ENCODE results near the gene ARHGAP9. TPM values are rescaled to one million over a fixed set of nuclear protein-coding genes. Genes with fewer than 3 reads are reported as not detected.
"Not testable (repeated sequence)": the region's sequence is repeated elsewhere in the genome, so short reads cannot be mapped to it uniquely, and the experiment has no call there.

Gene ARHGAP9
- total RNA-seq, 1 donor = under 0.01 TPM

GRCh38 chr12:57520053-57520818 lies 40.6 kb upstream of the ARHGAP9 start, which contains the start of gene DDIT3:
DDIT3 (minus strand) TSS chr12:57520514; CDS start chr12:57517406, 3,108 bp downstream.
- H3K4me3 ChIP-seq (ENCODE audit: low read depth, low read length) = peak within 1 kb of the TSS; percentile 95
- DNase-seq (ENCODE audit: low read depth) = peak; percentile 99
- TF ChIP-seq, protein P1, sequence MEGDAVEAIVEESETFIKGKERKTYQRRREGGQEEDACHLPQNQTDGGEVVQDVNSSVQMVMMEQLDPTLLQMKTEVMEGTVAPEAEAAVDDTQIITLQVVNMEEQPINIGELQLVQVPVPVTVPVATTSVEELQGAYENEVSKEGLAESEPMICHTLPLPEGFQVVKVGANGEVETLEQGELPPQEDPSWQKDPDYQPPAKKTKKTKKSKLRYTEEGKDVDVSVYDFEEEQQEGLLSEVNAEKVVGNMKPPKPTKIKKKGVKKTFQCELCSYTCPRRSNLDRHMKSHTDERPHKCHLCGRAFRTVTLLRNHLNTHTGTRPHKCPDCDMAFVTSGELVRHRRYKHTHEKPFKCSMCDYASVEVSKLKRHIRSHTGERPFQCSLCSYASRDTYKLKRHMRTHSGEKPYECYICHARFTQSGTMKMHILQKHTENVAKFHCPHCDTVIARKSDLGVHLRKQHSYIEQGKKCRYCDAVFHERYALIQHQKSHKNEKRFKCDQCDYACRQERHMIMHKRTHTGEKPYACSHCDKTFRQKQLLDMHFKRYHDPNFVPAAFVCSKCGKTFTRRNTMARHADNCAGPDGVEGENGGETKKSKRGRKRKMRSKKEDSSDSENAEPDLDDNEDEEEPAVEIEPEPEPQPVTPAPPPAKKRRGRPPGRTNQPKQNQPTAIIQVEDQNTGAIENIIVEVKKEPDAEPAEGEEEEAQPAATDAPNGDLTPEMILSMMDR (IDR thresholded peaks at IDR 0.05; ENCODE audit: insufficient read depth, low read depth, low read length) = no peak

DNA sequence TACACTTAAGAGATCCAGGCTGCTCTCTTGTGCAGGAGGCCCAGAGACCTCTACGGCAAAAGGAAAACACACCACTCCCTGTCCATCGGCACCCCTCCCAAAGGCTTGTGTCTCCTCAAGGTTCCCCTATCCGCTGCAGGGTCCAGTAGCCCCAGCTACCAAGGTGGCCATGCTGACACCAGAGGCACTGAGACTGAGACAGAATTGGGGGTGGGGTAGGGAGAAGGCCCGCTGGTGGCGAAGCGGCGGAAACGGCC lies 40.1 kb upstream of the ARHGAP9 start:
- H3K4me3 ChIP-seq (ENCODE audit: low read depth, low read length) = peak overlapping the region; percentile 95
- TF ChIP-seq, protein P1 (IDR thresholded peaks at IDR 0.05; ENCODE audit: insufficient read depth, low read depth, low read length) = peak; percentile 7

DNA sequence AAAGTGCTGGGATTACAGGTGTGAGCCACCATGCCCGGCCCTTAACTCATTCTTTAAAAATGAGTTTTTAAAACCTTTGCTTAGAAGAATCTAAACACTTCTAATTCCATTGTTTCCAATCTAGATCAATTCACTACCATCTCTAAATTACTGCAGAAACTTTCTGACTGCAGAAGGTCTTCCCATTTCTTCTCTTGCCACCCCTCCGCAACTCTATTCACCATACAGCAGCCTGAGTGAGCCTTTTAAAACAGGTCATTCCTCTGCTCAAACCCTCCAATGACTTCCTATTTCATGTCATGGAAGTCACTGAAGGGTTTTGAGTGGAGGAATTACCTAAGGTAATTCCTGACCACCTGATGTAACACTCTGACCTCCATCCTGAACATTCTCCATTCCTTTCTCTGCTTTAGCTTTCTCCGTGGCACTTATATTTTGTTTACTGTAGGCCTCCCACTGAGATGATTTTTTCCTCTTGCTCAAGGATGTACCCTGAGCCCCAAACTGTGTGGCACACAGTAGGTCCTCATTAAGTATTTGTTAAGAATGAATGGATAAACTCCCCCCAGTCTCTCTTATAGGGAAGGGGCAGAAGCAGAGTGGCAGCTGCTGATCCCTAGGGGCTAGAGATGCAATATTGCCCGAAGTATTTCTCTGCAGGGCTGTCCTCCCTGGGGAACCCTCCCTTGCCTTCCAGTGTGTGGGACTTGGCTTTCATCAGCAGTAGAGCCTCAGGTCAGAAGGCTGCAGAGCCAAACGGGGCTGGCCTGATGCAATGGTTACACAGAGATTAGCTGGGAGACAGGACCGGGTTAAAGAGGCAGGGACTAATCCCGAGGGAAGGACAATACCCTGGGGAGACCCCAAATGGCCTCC lies 39.5 kb upstream of the ARHGAP9 start:
- DNase-seq (ENCODE audit: low read depth) = peak; percentile 63

More for the DNA sequence above, 40.1 kb upstream of the ARHGAP9 start:
- no peak for DNase-seq (ENCODE audit: low read depth)

GRCh38 chr12:57518176-57518919 lies 38.7 kb upstream of the ARHGAP9 start:
- peak; percentile 37 for DNase-seq (ENCODE audit: low read depth)
- TF ChIP-seq, protein P1 (IDR thresholded peaks at IDR 0.05; ENCODE audit: insufficient read depth, low read depth, low read length) = no peak
- peak overlapping the region; percentile 95 for H3K4me3 ChIP-seq (ENCODE audit: low read depth, low read length)

More for the DNA sequence above, 39.5 kb upstream of the ARHGAP9 start:
- TF ChIP-seq, protein P1 (IDR thresholded peaks at IDR 0.05; ENCODE audit: insufficient read depth, low read depth, low read length) = no peak
- H3K4me3 ChIP-seq (ENCODE audit: low read depth, low read length) = peak overlapping the region; percentile 95

GRCh38 chr12:57517718-57518117 lies 38.1 kb upstream of the ARHGAP9 start:
- H3K4me3 ChIP-seq (ENCODE audit: low read depth, low read length) = peak overlapping the region; percentile 95

DNA sequence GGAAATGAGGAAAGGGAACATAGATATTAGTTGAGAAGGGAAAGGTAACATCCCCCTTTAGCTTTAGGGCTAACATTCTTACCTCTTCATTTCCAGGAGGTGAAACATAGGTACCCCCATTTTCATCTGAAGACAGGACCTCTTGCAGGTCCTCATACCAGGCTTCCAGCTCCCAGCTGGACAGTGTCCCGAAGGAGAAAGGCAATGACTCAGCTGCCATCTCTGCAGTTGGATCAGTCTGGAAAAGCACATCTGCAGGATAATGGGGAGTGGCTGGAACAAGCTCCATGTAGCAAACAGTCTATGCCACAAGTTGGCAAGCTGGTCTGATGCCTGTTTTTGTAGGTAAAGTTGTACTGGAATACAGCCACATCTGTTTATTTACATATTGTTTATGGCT lies 37.5 kb upstream of the ARHGAP9 start:
- H3K4me3 ChIP-seq (ENCODE audit: low read depth, low read length) = peak overlapping the region; percentile 95
- DNase-seq (ENCODE audit: low read depth) = peak; percentile 61
- TF ChIP-seq, protein P1 (IDR thresholded peaks at IDR 0.05; ENCODE audit: insufficient read depth, low read depth, low read length) = no peak

More at GRCh38 chr12:57517718-57518117, 38.1 kb upstream of the ARHGAP9 start:
- DNase-seq (ENCODE audit: low read depth) = not testable (repeated sequence)
